Activated gamma-delta T cell treated with Interleukin-2 at 50 U/mL for 16 hours (primary cell): ENCODE measurements around the gene MISP.

Experiments used
- DNase-seq: peaks from one replicate; pipeline ENCODE4 v3.0.0-alpha.2; 2020

Gene MISP

DNA sequence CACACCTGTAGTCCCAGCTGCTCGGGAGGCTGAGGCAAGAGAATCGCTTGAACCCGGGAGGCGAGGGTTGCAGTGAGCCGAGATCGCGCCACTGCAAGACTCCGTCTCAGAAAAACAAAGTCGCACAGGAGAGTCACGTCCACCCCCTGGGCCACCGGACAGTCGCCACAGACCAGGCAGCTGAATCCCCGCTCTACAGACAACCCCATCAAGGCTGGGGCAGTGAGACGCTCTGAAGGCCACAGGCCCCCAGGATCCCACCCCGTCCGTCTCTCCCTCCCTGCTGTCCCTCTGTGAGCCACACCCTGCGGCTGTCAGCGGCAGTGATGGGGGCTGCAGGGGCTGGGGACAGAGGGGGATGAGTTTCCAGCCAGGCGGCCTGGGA is 30.9 kb downstream of the MISP start:
- DNase-seq = no peak

DNA sequence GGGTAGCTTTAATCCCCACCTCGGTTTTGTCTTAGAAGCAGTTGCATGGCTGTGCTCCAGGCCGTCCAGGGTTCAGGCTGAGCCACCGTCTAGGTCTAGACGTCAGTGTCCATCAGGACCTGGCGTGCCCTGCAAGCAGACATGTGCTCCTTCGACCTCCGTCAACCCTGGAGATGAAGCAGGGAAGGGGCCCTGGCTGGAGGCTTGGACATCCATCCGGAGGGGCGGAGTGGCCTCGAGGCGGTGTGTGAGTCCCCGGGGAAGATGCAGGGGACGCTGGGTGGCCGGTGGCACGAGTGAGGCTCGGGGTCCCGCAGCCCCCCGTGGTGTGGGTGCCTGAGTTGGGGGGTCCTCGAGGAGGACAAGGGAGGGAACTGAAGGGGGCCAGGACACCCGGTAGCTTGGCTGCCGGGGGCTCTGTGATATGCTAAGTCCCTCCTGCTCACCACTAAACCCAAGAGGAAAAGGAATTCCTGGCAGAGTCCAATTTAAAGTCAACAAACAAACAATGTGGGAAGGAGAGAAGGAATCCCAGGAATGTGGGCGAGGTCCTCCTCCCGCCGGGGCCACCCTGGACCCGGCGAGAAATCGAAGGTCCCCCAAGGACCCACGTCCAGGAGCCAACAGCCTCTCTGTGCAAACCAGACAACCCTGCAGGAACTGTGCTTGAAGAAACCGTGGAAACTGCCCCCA is 31.4 kb downstream of the MISP start:
- DNase-seq = no peak

DNA sequence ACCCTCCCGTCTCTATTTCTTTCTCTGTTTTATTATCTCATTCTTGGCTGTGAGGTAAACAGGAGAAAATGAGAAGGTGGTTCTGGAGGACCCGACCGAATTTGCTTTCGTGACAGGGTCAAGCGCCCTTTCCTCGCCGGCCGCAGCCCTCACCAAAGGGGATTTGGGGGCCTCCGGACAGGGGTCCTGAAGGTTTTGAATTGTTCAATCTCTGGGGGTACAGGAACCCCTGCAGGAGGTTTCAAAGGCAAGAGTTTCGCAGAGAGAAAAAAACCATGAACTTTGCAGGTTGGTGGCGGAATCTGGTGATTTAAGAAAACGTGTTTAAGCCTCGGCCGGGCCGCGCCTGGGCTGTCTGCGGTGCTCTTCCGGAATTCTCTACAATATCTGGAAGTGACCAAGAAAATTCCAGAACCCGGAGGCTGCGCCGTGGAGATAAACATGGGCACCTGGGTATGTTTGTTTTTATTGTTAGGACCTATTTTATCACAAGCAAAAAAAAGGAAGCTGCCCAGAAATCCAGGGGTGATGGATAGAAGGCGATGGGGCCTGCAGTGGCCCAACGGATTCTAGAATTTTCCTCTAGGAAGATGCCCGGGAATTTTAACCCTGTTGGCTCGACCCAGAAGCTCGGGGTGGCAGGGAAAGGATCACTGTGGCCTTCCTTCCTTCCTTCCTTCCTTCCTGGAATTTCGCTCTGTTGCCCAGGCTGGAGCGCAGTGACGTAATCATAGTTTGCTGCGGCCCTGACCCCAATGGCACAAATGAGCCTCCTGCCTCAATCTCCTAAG is 32.2 kb downstream of the MISP start:
- DNase-seq = no peak

DNA sequence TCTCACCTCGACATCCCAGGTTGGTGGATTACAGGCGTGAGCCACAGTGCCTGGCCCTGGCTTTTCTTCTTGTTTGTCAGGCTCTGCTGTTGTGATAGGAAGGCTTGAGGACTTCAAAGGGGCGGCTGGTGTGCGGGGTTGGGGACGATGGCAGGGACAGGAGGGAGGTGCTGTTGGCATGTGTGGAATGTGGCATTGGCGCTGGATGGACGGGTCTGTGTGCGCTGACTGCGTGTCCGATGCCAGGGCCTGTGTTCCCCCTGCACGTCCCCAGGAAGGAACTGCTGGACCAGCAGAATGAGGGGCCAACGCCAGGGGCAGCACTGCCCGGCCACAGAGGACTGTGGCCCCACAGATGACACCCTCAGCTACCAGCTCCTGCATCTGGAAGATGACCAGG is 33.6 kb downstream of the MISP start:
- DNase-seq = no peak

DNA sequence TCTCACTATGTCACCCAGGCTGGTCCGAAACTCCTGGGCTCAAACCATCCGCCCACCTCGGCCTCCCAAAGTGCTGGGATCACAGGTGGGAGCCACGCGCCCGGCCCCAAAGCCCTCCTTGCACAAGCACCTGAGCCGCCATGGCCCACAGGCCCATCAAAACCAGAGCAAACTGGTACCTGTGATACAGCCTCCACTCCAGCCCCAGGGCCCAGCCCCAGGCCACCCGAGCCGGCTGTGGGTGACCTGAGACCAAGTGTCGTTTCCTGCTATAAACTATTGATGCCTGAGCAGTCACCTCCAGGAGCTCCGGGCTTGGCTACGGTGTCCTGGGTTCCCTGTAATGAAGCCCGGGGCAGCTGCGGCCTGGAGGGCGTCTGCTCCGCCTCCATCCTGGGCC is 36.6 kb downstream of the MISP start:
- no peak for DNase-seq

DNA sequence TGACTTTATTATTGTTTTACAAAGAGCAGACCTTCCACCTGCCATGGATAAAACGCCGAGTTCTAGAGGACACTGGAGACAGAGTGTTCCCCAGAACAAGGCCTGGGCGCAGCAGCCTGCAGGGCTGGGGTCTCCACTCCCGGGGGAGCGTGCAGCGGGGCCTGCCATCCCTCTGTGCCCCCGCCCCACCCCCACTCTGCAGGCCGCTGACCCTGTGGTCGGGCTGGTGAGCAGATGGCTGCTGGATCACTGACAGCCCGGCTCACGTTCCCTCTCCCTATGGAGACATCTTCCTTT is 37.7 kb downstream of the MISP start:
- DNase-seq = no peak

DNA sequence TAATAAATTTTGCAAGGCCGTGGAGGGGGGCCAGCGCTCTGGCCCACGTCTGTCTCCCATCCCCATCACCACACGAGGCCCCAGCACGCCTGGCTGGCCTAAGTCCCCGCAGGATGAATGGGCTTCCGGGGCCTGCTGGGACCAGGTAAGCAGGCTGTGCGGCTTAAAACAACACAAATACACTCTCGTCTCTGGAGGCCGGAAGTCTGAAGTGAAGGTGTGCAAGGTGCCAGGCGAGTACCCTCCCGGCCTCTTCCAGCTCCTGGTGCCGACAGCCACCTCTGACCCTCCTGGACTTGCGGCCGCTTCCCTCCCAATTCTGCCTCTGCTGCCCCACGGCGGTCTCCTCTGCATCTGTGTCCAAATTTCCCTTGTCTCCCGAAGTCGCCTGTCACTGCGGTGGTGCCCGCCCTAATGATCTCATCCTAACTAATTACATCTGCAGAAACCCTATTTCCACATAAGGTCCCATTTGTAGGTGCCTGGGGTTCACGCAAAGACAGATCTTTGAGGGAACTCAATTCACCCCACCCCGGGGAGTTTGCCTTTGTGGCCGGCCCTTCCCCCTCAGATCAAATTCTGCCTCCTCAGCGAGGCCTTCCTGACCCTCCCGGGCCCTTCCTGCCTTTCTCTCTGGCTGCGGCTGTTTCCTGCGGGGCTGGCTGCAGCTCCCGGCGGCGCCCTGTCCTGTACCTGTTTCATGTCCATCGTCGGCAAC is 38.2 kb downstream of the MISP start:
- DNase-seq = no peak

DNA sequence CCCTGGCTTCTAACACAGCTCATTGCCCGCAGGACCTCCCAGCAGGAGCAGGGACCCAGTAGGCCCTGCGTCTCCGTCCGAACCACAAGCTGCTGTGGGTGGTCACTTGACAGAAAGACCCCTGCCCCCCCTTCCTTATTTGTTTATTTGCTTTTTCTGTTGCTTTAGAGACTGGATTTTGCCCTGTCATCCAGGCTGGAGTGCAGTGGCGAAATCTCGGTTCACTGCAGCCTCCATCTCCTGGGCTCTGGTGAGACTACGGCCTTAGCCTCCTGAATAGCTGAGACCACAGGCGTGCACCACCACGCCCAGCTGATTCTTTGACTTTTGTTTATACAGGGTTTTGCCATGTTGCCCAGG is 38.8 kb downstream of the MISP start:
- no peak for DNase-seq

DNA sequence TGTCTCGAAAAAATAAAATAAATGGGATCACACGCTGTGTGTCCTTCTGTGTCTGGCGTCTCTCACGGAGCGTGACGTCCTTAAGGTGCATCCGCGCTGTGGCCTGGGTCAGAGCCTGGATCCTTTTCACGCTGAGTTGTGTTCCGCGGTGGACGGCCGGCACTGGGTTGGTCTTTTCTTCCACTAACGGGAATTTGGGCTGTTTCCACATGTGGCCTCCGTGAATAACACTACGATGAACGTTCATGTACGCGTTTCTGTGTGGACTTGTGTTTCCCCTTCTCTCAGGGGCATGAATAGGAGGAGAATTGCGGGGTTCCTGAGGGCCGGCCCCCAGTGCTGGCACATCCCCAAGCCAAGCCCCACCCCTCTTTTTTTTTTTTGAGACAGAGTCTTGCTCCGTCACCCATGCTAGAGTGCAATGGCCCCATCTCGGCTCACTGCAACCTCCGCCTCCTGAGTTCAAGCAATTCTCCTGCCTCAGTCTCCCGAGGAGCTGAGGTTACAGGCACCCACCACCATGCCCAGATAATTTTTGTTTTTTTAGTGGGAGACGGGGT is 40.2 kb downstream of the MISP start:
- DNase-seq = no peak

DNA sequence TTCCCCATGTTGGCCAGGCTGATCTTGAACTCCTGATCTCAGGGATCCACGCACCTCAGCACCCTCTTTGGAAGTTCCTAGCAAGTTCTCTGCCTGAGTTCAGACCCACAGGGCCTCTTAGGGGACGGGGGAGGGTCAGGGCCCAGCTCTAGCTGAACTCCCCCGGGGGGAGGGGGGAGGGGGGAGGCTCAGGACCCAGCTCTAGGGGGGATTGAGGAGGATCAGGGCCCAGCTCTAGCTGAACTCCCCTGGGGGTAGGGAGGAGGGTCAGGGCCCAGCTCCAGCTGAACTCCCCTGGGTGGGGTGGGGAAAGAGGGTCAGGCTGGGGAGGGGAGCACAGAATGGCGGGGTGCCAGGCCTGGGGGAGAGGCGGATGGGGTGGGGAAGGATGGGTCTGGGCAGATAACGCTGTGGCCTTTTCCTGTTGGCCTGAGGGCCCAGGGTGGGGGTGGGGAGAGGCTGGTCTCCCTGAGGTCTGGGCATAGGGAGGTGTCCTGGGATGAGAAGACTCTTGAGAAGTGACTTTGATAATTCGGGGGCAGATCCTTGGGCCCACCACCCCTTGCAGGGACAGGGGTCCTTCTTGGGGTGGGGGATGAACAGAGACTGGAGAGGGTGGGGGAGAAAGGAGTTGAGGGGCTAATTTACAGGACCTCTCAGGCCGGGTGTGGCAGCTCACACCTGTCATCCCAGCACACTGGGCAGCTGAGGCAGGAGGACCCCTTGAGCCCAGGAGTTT is 40.8 kb downstream of the MISP start:
- no peak for DNase-seq

DNA sequence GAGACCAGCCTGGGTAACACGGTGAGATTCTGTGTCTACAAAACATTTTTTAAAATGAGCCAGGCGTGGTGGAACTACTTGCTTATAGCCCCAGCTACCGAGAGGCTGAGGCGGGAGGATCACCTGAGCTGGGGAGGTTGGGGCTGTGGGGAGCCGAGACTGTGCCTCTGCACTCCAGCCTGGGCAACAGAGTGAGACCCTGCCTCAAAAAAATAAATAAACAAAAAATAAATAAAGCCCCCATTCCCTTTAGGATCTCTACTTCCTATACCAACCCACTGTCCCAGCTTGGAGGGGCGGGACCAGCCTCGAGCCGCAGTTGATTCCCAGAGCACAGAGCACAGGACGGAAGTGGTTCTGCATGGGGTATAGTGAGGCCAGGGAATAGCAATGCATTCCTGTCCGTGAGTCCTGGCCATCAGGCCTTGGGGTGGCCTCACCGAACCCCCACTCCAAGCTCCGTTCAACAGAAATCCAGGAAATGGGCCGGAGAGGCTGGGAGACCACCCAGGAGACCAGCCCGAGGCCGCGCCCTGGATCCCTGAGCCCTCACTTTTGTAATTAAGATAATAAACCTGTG is 41.5 kb downstream of the MISP start:
- DNase-seq = no peak

DNA sequence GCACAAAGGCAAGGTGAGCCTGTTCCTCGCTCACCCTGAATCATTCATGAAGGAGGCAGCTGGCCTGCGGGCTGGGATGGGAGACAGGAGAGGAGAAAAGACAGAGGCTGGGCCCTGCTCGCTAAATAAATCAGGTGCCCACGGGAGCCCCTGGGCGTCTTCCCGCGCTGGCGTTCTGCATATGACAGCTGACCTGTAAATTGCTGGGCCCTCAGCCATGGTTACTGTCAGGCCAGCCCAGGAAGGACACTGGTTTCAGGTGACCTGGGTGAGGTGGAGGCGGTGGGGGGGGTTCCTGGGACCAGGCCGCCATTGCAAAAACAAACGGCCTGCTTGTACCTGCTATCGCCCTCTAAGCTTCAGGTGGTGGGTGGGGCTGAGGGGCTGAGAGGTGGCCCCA is 42.9 kb downstream of the MISP start:
- no peak for DNase-seq

DNA sequence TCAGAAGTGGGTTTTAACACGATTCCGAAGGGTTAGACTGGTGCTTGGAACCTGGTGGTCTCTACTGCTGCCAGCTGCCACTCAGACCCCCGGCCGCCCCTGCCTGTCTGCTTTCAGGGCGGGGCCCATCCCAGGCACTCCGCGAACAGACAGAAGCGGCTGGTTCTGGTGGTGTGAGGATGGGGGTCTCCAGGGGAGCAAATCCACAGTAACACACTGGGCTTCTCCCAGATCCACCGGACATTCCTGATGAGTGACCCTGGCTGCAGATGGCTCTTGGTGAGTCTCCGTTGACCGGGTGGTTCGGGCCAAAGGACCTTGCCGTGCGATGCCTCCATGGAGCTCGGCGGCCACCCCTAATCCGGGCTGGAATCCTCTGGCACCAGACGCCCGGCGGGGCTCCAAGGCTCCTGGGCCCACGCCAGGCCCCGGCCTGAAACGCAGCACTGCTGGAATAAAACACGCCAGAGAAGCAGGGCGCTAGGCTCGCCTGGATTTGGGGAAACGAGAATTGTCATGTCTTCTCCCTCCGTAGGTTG is 44.2 kb downstream of the MISP start:
- DNase-seq = no peak

DNA sequence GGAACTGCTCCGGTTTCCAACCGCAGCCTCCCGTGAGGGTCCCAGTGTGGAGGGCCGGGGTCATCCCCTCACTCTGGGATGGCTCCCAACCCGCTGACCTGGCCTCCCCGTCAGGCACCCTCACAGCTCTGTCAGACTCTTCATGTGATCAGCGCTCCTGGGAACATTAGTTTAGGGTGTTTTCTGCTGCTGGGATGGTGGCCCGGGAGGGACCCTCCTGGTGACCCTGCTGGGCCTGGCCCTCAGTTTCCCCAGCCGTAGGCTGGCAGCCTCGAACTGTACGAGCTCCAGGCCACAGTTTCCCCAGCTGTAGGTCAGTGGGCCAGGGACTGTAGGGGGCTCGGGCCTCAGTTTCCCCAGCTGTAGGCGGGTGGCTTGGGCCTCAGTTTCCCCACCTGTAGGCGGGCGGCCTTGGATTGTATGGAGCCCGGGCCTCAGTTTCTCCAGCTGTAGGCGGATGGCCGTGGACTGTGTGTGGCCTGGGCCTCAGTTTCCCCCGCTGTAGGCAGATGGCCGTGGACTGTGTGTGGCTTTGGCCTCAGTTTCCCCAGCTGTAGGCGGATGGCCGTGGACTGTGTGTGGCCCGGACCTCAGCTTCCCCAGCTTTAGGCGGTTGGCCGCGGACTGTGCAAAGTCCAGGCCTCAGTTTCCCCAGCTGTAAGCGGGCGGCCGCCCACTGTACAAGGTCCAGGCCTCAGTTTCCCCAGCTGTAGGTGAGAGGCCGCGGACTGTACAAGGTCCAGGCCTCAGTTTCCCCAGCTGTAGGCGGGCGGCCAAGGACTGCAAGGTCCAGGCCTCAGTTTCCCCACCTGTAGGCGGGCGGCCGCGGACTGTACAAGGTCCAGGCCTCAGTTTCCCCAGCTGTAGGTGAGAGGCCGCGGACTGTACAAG is 45.0 kb downstream of the MISP start:
- DNase-seq = no peak

DNA sequence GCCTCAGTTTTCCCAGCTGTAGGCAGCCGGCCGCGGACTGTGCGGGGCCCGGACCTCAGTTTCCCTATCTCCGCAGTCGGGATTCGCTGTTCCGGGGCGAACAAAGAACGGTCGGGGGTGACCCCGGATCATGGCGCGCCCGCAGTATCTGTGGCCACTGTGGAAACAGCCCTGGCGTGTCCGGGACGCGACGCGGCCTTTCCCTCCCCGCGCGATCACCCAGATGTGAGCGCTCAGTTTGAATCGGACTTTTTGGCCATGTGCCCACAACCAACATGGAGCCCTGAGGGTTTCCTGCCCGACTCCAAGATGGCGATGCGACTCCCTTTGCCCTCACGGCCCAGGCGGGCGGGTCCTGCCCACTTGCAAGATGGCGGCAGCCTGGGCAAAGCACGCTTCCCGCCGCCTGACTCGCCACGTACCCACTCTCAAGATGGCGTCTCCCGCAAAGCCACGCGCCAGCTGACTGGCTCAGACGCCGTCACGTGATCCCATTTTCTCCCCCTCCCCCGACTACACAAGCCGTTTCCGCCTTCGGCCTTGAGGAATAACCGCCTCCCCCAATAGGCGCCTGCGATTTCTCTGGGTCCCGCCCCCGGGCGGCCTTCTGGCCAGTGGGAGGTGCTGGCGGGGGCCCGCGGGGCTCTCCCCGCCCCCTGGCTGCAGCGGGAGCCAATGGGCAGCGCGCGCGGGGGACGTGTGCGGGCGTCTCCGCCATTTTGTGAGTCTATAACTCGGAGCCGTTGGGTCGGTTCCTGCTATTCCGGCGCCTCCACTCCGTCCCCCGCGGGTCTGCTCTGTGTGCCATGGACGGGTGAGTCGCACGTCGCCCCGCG is 46.0 kb downstream of the MISP start, which contains the start of gene PTBP1:
Gene PTBP1 (plus strand): TSS at position 761 of the 836 bp plus-strand sequence. CDS start 46 bp downstream, at position 807.
- peak; percentile 99 for DNase-seq

DNA sequence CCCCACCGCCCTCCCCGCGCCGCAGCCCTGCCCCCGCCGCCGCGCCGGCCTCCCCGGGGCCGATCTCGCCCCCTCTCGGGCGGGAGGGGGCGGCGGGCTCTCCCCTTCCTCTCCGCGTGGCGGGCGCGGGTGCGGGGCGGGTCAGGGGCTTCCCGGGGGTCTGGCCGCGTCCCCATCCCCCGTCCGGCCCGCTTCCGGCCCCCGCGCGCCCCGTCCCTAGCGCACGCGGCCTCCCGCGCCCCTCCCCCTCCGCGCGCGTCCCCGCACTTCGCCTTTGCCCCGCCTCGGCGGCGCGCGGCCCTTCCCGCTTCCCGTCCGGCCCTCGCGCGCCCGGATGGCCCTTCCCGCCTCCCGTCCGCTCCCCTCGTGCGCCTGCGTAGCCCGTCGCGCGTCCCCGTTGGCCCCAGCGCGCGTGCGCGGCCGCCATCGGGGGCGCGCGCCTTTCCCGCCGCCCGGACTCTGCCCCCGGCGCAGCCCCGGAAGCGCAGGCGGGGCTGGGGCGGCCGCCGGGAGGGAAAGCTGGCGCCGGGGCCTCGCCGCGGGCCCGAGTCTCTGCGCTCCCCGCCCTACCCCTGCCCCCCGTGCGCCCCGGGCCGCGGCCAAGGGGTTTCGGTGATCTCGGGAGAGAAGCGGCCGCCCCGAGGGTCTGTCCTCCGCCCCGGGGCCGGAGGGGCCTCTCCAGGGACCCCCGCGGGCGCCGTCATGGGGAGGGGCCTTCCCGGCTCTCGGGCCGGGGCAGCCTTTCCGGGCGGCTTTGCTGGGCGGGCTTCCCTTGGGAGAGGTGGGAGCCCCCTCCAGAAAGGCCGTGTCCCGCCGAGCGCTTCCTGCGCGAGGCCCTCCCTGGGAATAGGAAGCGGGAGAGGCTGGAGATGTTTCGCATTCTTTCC is 46.9 kb downstream of the MISP start:
- DNase-seq = peak; percentile 84

DNA sequence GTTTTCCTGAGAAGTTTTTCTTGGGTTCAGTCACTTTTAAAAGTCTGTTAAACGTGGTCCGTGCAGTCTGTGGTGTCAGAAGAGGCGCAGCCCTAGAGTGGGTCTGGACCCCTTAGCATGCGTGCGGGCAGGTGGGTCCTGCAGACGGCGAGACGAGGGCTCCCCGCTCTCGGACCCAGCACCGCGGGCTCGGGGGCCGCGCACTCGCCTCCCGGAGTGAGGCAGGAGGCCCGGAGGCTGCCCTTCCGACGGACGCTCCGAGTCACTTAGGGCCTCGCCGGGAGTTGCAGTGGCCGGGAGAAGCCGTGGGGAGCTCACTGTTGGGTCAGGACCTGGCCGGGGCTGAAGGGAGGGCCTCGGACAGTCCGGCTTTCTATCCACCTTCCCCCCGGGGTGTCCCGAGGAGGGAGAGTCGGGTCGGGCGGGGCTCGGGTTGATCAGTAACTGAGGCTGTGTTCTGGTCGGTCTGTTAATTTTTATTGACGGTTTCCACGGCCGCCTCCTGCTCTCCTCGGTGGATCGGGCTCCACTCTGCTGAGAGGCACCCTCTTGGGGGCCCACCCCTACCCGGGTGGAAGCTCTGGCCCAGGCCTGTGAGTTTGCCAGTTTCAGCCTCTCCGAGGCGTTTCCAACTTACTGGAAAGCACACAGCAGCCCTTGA is 47.6 kb downstream of the MISP start:
- no peak for DNase-seq

DNA sequence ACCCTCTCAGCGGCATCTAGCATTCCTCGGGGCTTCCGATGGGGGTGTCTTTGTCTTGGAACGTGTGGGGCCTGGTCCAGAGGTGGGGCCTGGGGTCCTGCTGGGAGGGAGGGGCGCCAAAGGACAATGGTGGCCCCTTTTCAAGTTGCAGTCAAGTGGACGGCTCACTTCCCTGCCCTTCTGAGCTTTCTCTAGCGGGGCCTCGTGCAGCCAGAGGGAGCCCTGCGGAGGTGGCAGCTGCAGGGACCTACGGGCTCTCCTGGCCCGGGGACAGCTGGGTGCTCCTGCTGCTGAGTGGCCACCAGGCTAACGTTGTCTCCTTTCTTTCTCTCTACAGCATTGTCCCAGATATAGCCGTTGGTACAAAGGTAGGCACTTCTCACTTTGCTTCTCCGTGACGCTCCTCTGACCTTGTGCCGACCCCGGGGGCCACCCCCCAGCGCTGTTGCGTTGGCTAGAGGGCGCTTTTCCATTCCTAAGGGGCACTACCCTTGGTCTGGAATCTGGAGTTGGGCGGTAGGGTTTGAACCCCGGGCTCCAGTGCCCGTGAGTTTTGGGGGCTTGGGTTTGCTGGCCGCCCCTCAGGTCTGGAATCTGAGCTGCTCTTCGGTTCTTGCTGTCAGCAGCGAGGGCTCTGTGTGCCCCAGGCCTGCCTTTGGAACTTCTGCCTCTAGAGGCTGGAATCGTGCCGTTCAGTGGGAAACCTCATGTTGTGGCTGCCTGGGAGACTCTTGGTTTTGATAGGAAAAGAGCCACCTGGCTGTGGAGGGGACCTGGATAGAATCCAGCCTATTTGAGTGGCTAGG is 48.4 kb downstream of the MISP start:
- DNase-seq = no peak
